Hepatocyte (in vitro differentiated cells): Measurements from ENCODE around the gene TADA1. TPM values are rescaled to one million over a fixed set of nuclear protein-coding genes. Genes with fewer than 3 reads are reported as not detected.

Source experiments
- DNase-seq: peaks from one replicate; pipeline ENCODE4 v3.0.0-alpha.2; 2016; ENCODE audit warnings: low spot score
- H2AFZ ChIP-seq: fragments of 200-600 bp; sonication (generic); 2 replicates; pipeline ENCODE4 v1.6.0; 2016; ENCODE audit warnings: antibody characterized with exemption, mild to moderate bottlenecking
- H3K27ac ChIP-seq: fragments of 200-600 bp; sonication (generic); 2 replicates; pipeline ENCODE4 v1.5.1; 2016; ENCODE audit warnings: mild to moderate bottlenecking
- H3K27me3 ChIP-seq: fragments of 200-600 bp; sonication (generic); 2 replicates; pipeline ENCODE4 v1.6.1; 2016
- H3K36me3 ChIP-seq: fragments of 200-600 bp; sonication (generic); replicated peaks from 2 replicates; pipeline ENCODE4 v1.5.1; 2016; ENCODE audit warnings: low read depth; ENCODE audit not compliant: insufficient read depth
- H3K4me1 ChIP-seq: fragments of 200-600 bp; sonication (generic); 2 replicates; pipeline ENCODE4 v1.5.1; 2016; ENCODE audit warnings: mild to moderate bottlenecking, moderate library complexity; ENCODE audit not compliant: insufficient read depth
- H3K4me2 ChIP-seq: fragments of 200-600 bp; sonication (generic); 2 replicates; pipeline ENCODE4 v1.6.0; 2016
- H3K4me3 ChIP-seq: fragments of 200-600 bp; sonication (generic); 2 replicates; pipeline ENCODE4 v1.5.1; 2016; ENCODE audit warnings: mild to moderate bottlenecking
- H3K79me2 ChIP-seq: fragments of 200-600 bp; sonication (generic); 2 replicates; pipeline ENCODE4 v1.6.0; 2017; ENCODE audit warnings: mild to moderate bottlenecking
- H3K9me2 ChIP-seq: fragments of 200-600 bp; sonication (generic); replicated peaks from 2 replicates; pipeline ENCODE4 v1.6.0; 2017; ENCODE audit warnings: mild to moderate bottlenecking; ENCODE audit not compliant: insufficient read depth
- H3K9me3 ChIP-seq: fragments of 200-600 bp; sonication (generic); 2 replicates; pipeline ENCODE4 v1.5.1; 2016; ENCODE audit warnings: low read depth, mild to moderate bottlenecking
- H4K20me1 ChIP-seq: fragments of 200-600 bp; sonication (generic); 2 replicates; pipeline ENCODE4 v1.6.0; 2016; ENCODE audit warnings: mild to moderate bottlenecking; ENCODE audit not compliant: insufficient read depth, poor library complexity, severe bottlenecking
- CTCF ChIP-seq: fragments of 200-600 bp; sonication (generic); IDR thresholded peaks from 2 replicates; pipeline ENCODE4 v1.5.1; 2016; ENCODE audit warnings: antibody characterized with exemption, mild to moderate bottlenecking; ENCODE audit not compliant: poor library complexity
- EZH2 ChIP-seq: fragments of 200-600 bp; sonication (generic); IDR thresholded peaks from 2 replicates; pipeline ENCODE4 v1.6.1; 2016; ENCODE audit warnings: antibody characterized with exemption, mild to moderate bottlenecking, borderline replicate concordance
- EZH2phosphoT487 ChIP-seq: fragments of 200-600 bp; sonication (generic); IDR thresholded peaks from one replicate; pipeline ENCODE4 v1.6.1; 2018; ENCODE audit warnings: antibody characterized with exemption, mild to moderate bottlenecking, low read depth, moderate library complexity; ENCODE audit not compliant: unreplicated experiment, severe bottlenecking
- WGBS: methylation state at CpG from one replicate; pipeline ENCODE4 v1.1.6; 2016; ENCODE audit warnings: low lambda C conversion rate; ENCODE audit errors: missing lambda C conversion rate; 5-methylcytosine and 5-hydroxymethylcytosine counted together
- polyA plus RNA-seq: library from polyadenylated mRNA; unstranded; fragments of >200 nt; fragmentation: Nextera tagmentation; extraction: Ambion mirVana; gene quantifications from 2 replicates; pipeline ENCODE4 v1.2.1, GENCODE V29; 2016
- total RNA-seq: library from RNA; depleted of rRNA; stranded (reverse); fragments of >200 nt; gene quantifications from 2 replicates; pipeline ENCODE4 v1.2.3, GENCODE V29; 2014

The TADA1 gene
- total and polyA plus RNA-seq, 2 experiments from 2014 or later: 13.4 to 21.4 TPM

GRCh38 chr1:166908942-166909341 is 32.9 kb upstream of the TADA1 start:
- Histone ChIP-seq H3K36me3 (no peaks in the 10 kb centered on the region), H3K4me2 (no peak overlapping the region), H3K27ac (no peak overlapping the region), H2AFZ (no peak overlapping the region), H4K20me1 (no peaks in the 10 kb centered on the region), H3K9me2 (no peaks in the 10 kb centered on the region), H3K9me3 (no peaks in the 10 kb centered on the region), H3K27me3 (no peaks in the 10 kb centered on the region), H3K79me2 (no peaks in the 10 kb centered on the region), H3K4me3 (no peak overlapping the region), H3K4me1 (no peaks in the 10 kb centered on the region)
- TF ChIP-seq EZH2phosphoT487 (no peak), EZH2 (no peak), CTCF (no peak)
- DNase-seq: no peak
- WGBS: 97% methylated on average over 1 of the region's 1 CpG

- Histone ChIP-seq H4K20me1 (no peaks in the 10 kb centered on the region), H3K79me2 (no peaks in the 10 kb centered on the region), H2AFZ (no peak overlapping the region), H3K36me3 (no peaks in the 10 kb centered on the region), H3K9me2 (no peaks in the 10 kb centered on the region), H3K4me1 (no peaks in the 10 kb centered on the region), H3K27ac (no peak overlapping the region), H3K4me3 (no peak overlapping the region), H3K4me2 (no peak overlapping the region), H3K9me3 (no peaks in the 10 kb centered on the region), H3K27me3 (no peaks in the 10 kb centered on the region)
- no peak for DNase-seq
- TF ChIP-seq CTCF (no peak), EZH2 (no peak), EZH2phosphoT487 (no peak)
- WGBS: 90% methylated on average over 3 of the region's 3 CpGs
These were observed 31.7 kb upstream of the TADA1 start for GRCh38 chr1:166907763-166908162.

GRCh38 chr1:166907051-166907450 is 31.0 kb upstream of the TADA1 start:
- no peaks in the 10 kb centered on the region for H3K9me2 ChIP-seq
- H3K27ac ChIP-seq: no peak overlapping the region
- H3K79me2 ChIP-seq: no peaks in the 10 kb centered on the region
- TF ChIP-seq EZH2: no peak
- TF ChIP-seq CTCF: no peak
- TF ChIP-seq EZH2phosphoT487: no peak
- no peaks in the 10 kb centered on the region for H3K9me3 ChIP-seq
- no peak overlapping the region for H3K4me3 ChIP-seq
- no peaks in the 10 kb centered on the region for H3K36me3 ChIP-seq
- H3K4me2 ChIP-seq: no peak overlapping the region
- 95% methylated on average over 4 of the region's 4 CpGs for WGBS
- no peaks in the 10 kb centered on the region for H3K4me1 ChIP-seq
- H3K27me3 ChIP-seq: no peaks in the 10 kb centered on the region
- no peak for DNase-seq
- H2AFZ ChIP-seq: no peak overlapping the region
- H4K20me1 ChIP-seq: no peaks in the 10 kb centered on the region

- Histone ChIP-seq H3K27ac (no peak overlapping the region), H4K20me1 (no peaks in the 10 kb centered on the region), H3K9me2 (no peaks in the 10 kb centered on the region), H2AFZ (no peak overlapping the region), H3K4me2 (no peak overlapping the region), H3K79me2 (no peaks in the 10 kb centered on the region), H3K4me1 (no peaks in the 10 kb centered on the region), H3K4me3 (no peak overlapping the region), H3K36me3 (no peaks in the 10 kb centered on the region), H3K27me3 (no peaks in the 10 kb centered on the region), H3K9me3 (no peaks in the 10 kb centered on the region)
- no peak for DNase-seq
- no peak for TF ChIP-seq EZH2
- no peak for TF ChIP-seq CTCF
- TF ChIP-seq EZH2phosphoT487: no peak
- WGBS: 59% methylated on average over 3 of the region's 3 CpGs
These were observed 30.6 kb upstream of the TADA1 start for GRCh38 chr1:166906647-166907046.
